Measurements from ENCODE around the gene CLDN3. TPM values are rescaled to one million over a fixed set of nuclear protein-coding genes. Genes with fewer than 3 reads are reported as not detected.

Gene CLDN3
- total RNA-seq, 1 donor = not detected

GRCh38 chr7:73741600-73741999 is 28.5 kb downstream of the CLDN3 start:
- H3K4me2 ChIP-seq (ENCODE audit: insufficient read depth, low read length) = no peak overlapping the region

GRCh38 chr7:73740771-73741170 is 29.3 kb downstream of the CLDN3 start:
- Histone ChIP-seq H3K4me1 (ENCODE audit: insufficient read depth, low read length) (peaks cover 10% of the 10 kb centered on the region), H3K4me2 (ENCODE audit: insufficient read depth, low read length) (no peak overlapping the region), H3K36me3 (ENCODE audit: insufficient read depth, low read length) (peaks cover 6% of the 10 kb centered on the region), H3K27me3 (ENCODE audit: insufficient read depth, low read length) (no peaks in the 10 kb centered on the region), H4K20me1 (ENCODE audit: insufficient read depth, low read length) (peaks cover 5% of the 10 kb centered on the region), H3K27ac (ENCODE audit: low read depth, low read length) (no peak overlapping the region), H3K4me3 (ENCODE audit: insufficient read depth, low read length) (no peak overlapping the region), H2AFZ (ENCODE audit: low read length) (no peak overlapping the region), H3K9me3 (ENCODE audit: low read depth, low read length) (no peaks in the 10 kb centered on the region), H3K79me2 (ENCODE audit: insufficient read depth, low read length) (peaks cover 11% of the 10 kb centered on the region)
- no peak for TF ChIP-seq CTCF (IDR thresholded peaks at IDR 0.05; ENCODE audit: extremely low read depth, low read depth, low read length)
- DNase-seq (ENCODE audit: insufficient read length, low spot score, missing footprints) = no peak

More at GRCh38 chr7:73741600-73741999, 28.5 kb downstream of the CLDN3 start:
- no peaks in the 10 kb centered on the region for H3K9me3 ChIP-seq (ENCODE audit: low read depth, low read length)
- no peak overlapping the region for H3K4me3 ChIP-seq (ENCODE audit: insufficient read depth, low read length)
- H3K36me3 ChIP-seq (ENCODE audit: insufficient read depth, low read length) = peaks cover 4% of the 10 kb centered on the region
- H3K4me1 ChIP-seq (ENCODE audit: insufficient read depth, low read length) = peaks cover 10% of the 10 kb centered on the region
- no peaks in the 10 kb centered on the region for H3K27me3 ChIP-seq (ENCODE audit: insufficient read depth, low read length)
- H3K27ac ChIP-seq (ENCODE audit: low read depth, low read length) = no peak overlapping the region
- H3K79me2 ChIP-seq (ENCODE audit: insufficient read depth, low read length) = peaks cover 11% of the 10 kb centered on the region
- DNase-seq (ENCODE audit: insufficient read length, low spot score, missing footprints) = peak; percentile 59
- no peak for TF ChIP-seq CTCF (IDR thresholded peaks at IDR 0.05; ENCODE audit: extremely low read depth, low read depth, low read length)
- H2AFZ ChIP-seq (ENCODE audit: low read length) = no peak overlapping the region
- H4K20me1 ChIP-seq (ENCODE audit: insufficient read depth, low read length) = peaks cover 5% of the 10 kb centered on the region

DNA sequence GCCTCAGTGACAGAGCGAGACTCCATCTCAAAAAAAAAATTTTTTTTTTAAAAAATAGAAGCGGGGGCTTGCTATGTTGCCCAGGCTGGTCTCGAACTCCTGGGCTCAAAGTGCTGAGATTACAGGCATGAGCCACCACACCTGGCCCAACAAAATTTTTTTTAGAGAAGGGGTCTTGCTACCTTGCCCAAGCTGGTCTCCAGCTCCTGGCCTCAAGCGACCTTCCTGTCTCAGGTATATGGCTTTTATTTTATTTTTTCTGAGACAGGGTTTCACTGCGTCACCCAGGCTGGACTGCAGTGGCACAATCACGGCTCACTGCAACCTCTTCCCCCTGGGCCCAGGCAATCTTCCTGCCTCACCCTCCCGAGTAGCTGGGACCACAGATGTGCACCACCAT is 29.9 kb downstream of the CLDN3 start:
- Histone ChIP-seq H3K4me2 (ENCODE audit: insufficient read depth, low read length) (no peak overlapping the region), H2AFZ (ENCODE audit: low read length) (no peak overlapping the region), H3K27ac (ENCODE audit: low read depth, low read length) (no peak overlapping the region), H3K4me1 (ENCODE audit: insufficient read depth, low read length) (peaks cover 10% of the 10 kb centered on the region), H4K20me1 (ENCODE audit: insufficient read depth, low read length) (peaks cover 5% of the 10 kb centered on the region), H3K27me3 (ENCODE audit: insufficient read depth, low read length) (no peaks in the 10 kb centered on the region), H3K36me3 (ENCODE audit: insufficient read depth, low read length) (peaks cover 6% of the 10 kb centered on the region), H3K9me3 (ENCODE audit: low read depth, low read length) (no peaks in the 10 kb centered on the region), H3K79me2 (ENCODE audit: insufficient read depth, low read length) (peaks cover 11% of the 10 kb centered on the region), H3K4me3 (ENCODE audit: insufficient read depth, low read length) (no peak overlapping the region)
- TF ChIP-seq CTCF (IDR thresholded peaks at IDR 0.05; ENCODE audit: extremely low read depth, low read depth, low read length) = no peak
- no peak for DNase-seq (ENCODE audit: insufficient read length, low spot score, missing footprints)

DNA sequence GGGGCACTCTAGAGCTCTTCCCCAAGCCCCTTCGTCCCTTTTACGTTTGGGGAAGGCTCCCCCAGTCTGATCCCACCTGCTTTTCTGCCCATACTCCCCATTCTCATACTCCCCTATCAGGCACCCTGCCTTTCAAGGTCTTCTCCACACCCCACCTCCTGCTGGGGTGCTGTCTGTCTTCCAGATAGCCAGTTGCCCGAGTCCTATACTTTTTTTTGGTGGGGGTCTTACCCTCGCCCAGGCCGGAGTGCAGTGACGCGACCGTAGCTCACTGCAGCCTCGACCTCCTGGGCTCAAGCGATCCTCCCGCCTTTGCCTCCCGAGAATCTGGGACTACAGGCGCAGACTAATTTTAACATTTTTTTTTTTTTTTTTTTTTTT is 30.7 kb downstream of the CLDN3 start:
- H2AFZ ChIP-seq (ENCODE audit: low read length) = peak overlapping the region; percentile 93
- peak; percentile 89 for DNase-seq (ENCODE audit: insufficient read length, low spot score, missing footprints)
- peak overlapping the region; percentile 97 for H3K4me3 ChIP-seq (ENCODE audit: insufficient read depth, low read length)
- H3K79me2 ChIP-seq (ENCODE audit: insufficient read depth, low read length) = peaks cover 11% of the 10 kb centered on the region
- H3K4me1 ChIP-seq (ENCODE audit: insufficient read depth, low read length) = peaks cover 15% of the 10 kb centered on the region
- peak overlapping the region; percentile 63 for H3K27ac ChIP-seq (ENCODE audit: low read depth, low read length)
- no peak for TF ChIP-seq CTCF (IDR thresholded peaks at IDR 0.05; ENCODE audit: extremely low read depth, low read depth, low read length)
- peak overlapping the region; percentile 95 for H3K4me2 ChIP-seq (ENCODE audit: insufficient read depth, low read length)
- peaks cover 5% of the 10 kb centered on the region for H4K20me1 ChIP-seq (ENCODE audit: insufficient read depth, low read length)
- no peaks in the 10 kb centered on the region for H3K9me3 ChIP-seq (ENCODE audit: low read depth, low read length)
- H3K27me3 ChIP-seq (ENCODE audit: insufficient read depth, low read length) = no peaks in the 10 kb centered on the region
- peaks cover 6% of the 10 kb centered on the region for H3K36me3 ChIP-seq (ENCODE audit: insufficient read depth, low read length)

Data from osteoblast (primary cell).